H54 (cell line): Measurements from ENCODE around the gene GCNA.
A peak's percentile ranks its signal among the peaks of the same experiment; 100 is the strongest.
"Not testable (repeated sequence)": the region's sequence is repeated elsewhere in the genome, so short reads cannot be mapped to it uniquely, and the experiment has no call there.

ENCODE experiments used
- DNase-seq: peaks from one replicate; pipeline ENCODE4 v3.0.0; 2011; ENCODE audit warnings: low spot score, mixed read lengths; ENCODE audit not compliant: insufficient read length
- FAIRE-seq: peaks from 3 replicates; lab custom pipeline; 2011; peaks lifted over from hg19 to GRCh38; lab: Jason Lieb, UNC
- POLR2A ChIP-seq: IDR thresholded peaks from 2 replicates; pipeline ENCODE4 v1.6.1; 2011; ENCODE audit warnings: low read depth, mild to moderate bottlenecking, low read length

GCNA gene

GRCh38 chrX:71543316-71543715 is 34.9 kb upstream of the GCNA start:
- no peak for TF ChIP-seq POLR2A
- FAIRE-seq = peak; percentile 93
- DNase-seq = no peak

- FAIRE-seq = no peak
- DNase-seq = no peak
- no peak for TF ChIP-seq POLR2A
Observed at GRCh38 chrX:71545364-71545763, 32.9 kb upstream of the GCNA start.

- FAIRE-seq (no peak), DNase-seq (no peak)
- TF ChIP-seq POLR2A = no peak
Observed at GRCh38 chrX:71546879-71547278, 31.4 kb upstream of the GCNA start.

GRCh38 chrX:71547339-71547738 is 30.9 kb upstream of the GCNA start:
- no peak for TF ChIP-seq POLR2A
- no peak for FAIRE-seq
- DNase-seq = no peak

- DNase-seq (no peak), FAIRE-seq (no peak)
- TF ChIP-seq POLR2A = no peak
Observed at GRCh38 chrX:71549986-71550385, 28.3 kb upstream of the GCNA start.

- TF ChIP-seq POLR2A = no peak
- DNase-seq = no peak
- no peak for FAIRE-seq
Observed at GRCh38 chrX:71550578-71550977, 27.7 kb upstream of the GCNA start.

GRCh38 chrX:71556036-71556435 is 22.2 kb upstream of the GCNA start:
- FAIRE-seq = no peak
- DNase-seq = no peak
- no peak for TF ChIP-seq POLR2A

- TF ChIP-seq POLR2A = no peak
- DNase-seq = no peak
- FAIRE-seq = no peak
Observed at GRCh38 chrX:71558920-71559319, 19.3 kb upstream of the GCNA start.

GRCh38 chrX:71559773-71560172 is 18.5 kb upstream of the GCNA start:
- not testable (repeated sequence) for DNase-seq, FAIRE-seq

- no peak for DNase-seq
- FAIRE-seq = no peak
- no peak for TF ChIP-seq POLR2A
Observed at GRCh38 chrX:71563921-71564320, 14.3 kb upstream of the GCNA start.

GRCh38 chrX:71565474-71566041 is 12.7 kb upstream of the GCNA start:
- FAIRE-seq (no peak), DNase-seq (no peak)
- TF ChIP-seq POLR2A = no peak

- FAIRE-seq, DNase-seq: not testable (repeated sequence)
Observed at GRCh38 chrX:71571390-71571789, 6.8 kb upstream of the GCNA start.

GRCh38 chrX:71573590-71573989 is 4.6 kb upstream of the GCNA start:
- no peak for DNase-seq
- TF ChIP-seq POLR2A = no peak
- FAIRE-seq = no peak

- FAIRE-seq (no peak), DNase-seq (no peak)
- TF ChIP-seq POLR2A = no peak
Observed at GRCh38 chrX:71577682-71578081, 555 bp upstream of the GCNA start.

GRCh38 chrX:71579136-71579989 is 1.1 kb downstream of the GCNA start:
- no peak for FAIRE-seq
- no peak for DNase-seq
- no peak for TF ChIP-seq POLR2A
